HTERT RPE-1 (cell line): ENCODE measurements around the gene CDRT15.
"Not testable (repeated sequence)": the region's sequence is repeated elsewhere in the genome, so short reads cannot be mapped to it uniquely, and the experiment has no call there.

Experiments
- in situ Hi-C: fragments of 300-500 bp; cut with MboI; formaldehyde crosslinking; loops from 4 replicates; pipeline ENCODE4 v1.14.3; 2020; ENCODE audit warnings: low sequenced_read_pairs

Gene CDRT15

GRCh38 chr17:14186443-14186842 is 50.2 kb downstream of the CDRT15 start:
- in situ Hi-C loops: not testable (repeated sequence)
